GM12873 (cell line): Measurements from ENCODE around the gene SLC25A30.

Experiments
- TF ChIP-seq, protein P1 (sequence below): IDR thresholded peaks from 2 replicates; pipeline ENCODE4 v1.5.1; 2012; ENCODE audit warnings: low read depth, mild to moderate bottlenecking, moderate library complexity, low read length, control low read depth; ENCODE audit not compliant: insufficient read depth; ENCODE audit errors: missing control alignments

Gene SLC25A30

DNA sequence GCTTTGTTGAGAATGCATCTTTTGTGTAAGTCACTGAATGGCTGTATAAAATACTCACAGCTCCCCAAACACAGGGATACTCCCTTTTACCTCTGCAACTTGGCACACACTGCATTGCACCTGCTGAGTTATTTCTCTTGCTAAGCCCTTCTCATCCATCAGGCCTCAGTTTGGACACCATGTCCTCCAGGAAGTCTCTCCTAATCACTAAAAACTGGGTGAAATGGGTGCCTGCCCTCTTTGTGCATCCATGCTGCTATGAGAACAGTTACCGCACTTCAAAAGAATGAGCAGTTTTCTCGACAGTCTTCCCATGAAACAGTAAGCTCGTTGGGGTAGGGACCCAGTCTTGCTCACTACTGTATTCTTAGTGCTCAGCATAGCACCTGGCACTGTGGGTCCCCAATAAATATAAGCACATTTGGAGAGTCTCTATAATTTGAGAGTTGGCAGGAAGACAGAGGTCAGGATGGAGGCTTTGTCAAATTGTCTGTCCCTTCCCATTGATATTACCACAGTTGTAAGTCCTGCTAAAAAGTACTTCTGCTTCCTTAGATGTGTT lies 4.6 kb upstream of the SLC25A30 start:
- TF ChIP-seq, protein P1, sequence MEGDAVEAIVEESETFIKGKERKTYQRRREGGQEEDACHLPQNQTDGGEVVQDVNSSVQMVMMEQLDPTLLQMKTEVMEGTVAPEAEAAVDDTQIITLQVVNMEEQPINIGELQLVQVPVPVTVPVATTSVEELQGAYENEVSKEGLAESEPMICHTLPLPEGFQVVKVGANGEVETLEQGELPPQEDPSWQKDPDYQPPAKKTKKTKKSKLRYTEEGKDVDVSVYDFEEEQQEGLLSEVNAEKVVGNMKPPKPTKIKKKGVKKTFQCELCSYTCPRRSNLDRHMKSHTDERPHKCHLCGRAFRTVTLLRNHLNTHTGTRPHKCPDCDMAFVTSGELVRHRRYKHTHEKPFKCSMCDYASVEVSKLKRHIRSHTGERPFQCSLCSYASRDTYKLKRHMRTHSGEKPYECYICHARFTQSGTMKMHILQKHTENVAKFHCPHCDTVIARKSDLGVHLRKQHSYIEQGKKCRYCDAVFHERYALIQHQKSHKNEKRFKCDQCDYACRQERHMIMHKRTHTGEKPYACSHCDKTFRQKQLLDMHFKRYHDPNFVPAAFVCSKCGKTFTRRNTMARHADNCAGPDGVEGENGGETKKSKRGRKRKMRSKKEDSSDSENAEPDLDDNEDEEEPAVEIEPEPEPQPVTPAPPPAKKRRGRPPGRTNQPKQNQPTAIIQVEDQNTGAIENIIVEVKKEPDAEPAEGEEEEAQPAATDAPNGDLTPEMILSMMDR = no peak

DNA sequence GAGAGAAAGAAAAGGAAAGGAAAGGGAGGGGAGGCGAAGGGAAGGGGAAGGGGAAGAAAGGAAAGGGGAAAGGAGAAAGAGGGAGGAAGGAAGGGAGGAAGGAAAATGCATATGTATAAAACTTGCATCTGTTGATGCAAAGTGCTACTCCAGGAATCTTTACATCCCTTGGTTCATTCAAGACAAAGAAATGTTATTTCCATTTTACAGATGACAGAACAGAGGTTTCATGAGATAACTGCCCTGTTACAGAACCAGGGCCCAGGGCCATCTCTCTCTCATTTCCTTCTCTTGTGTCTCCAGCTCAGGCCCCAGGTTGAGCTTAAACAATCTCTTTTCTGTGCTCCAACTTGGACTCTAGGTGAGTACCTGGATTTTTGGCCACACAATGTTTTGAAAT lies 1.8 kb upstream of the SLC25A30 start:
- TF ChIP-seq, protein P1 = no peak

DNA sequence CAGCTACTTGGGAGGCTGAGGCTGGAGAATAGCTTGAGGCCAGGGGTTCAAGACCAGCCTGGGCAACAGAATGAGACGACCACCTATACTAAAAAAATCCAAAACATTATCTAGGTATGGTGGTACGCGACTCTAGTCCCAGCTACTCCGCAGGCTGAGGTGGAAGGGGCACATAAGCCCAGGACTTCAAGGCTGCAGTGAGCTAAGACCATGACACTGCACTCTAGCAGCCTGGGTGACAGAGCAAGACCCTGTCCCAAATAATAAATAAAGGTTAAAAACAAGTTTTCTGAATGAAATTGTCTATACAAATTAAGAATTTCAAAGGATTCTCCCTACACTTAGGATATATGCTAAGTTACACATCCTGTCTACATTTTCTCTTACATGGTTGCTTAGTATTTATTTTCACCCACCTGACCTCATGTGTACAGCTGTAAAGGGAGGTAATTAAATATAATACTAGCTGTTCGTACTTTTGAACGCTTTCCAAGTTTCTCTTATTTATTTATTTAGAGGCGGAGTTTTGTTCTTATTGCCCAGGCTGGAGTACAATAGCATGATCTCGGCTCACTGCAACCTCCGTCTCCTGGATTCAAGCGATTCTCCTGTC lies 1.6 kb downstream of the SLC25A30 start:
- TF ChIP-seq, protein P1 = no peak

DNA sequence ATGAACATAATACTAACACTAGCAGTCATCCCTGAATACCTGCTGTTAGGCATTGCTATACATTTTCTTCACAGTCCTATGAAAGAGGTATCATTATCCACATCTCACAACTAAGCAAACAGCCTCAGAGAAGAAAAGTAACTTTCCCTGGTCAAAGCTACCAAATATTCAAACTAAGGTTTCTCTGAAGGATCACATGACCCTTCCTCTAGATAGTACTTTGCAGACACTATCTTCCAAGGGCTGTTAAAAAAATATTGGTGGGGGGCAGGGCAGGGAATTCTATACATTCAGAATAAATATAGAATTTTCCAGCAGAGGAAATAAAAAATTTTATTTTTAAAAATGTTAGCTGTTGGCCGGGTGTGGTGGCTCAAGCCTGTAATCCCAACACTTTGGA lies 3.1 kb downstream of the SLC25A30 start:
- TF ChIP-seq, protein P1 = no peak

DNA sequence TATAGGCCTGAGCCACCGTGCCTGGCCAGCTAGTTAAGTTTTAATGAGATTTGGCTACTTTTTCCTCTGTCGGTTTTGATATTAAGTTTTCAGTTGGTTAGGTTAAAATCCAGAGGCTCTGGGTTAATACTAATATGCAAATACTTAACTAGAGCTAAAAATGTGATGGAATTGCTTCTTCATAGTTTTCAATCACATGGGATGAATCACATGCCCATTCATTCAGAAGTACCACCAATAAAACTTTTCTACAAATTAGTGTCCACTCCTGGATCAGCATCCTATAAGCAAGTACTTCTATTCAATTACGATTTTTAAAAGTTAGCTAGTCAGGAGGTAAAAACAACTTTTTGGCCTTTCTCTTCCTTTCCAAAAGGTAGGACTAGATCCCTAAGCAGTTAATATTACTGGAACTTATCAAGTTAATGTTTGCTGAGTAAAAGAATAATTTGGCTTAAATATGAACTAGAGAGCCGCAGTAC lies 4.3 kb downstream of the SLC25A30 start:
- TF ChIP-seq, protein P1 = no peak

DNA sequence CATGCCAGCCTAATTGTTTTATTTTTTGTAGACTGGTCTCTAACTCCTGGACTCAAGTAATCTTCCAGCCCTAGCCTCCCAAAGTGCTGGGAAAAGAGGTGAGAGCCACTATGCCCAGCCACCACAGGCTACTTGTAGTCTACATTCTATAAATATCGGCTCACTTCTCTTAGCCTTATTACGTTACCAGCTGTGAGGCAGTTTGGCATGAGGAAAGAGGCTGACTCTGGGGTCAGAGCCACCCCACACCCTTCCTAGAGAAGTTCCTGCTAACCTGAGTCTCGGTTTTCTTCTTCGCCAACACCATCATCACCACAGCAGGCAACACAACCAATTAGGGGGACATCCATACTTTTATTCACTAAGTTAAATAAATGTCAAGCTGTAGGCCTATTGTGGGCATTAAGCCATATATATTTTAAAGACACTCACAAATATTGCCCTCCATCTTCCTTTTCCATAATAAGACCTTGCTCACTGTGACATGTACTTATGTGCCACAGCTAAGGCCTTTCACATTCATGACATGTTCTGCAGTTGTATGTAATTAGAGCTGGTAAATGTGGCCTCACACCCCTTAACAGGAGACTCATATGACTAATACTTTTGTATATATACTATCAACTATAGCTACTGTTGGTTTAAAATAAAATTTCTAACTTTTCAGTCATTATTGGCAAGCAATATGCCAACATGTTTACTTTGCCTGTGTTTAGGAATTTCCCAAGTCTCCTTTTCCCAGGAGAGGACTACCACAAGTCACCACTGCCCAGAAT lies 5.7 kb downstream of the SLC25A30 start:
- TF ChIP-seq, protein P1 = no peak

DNA sequence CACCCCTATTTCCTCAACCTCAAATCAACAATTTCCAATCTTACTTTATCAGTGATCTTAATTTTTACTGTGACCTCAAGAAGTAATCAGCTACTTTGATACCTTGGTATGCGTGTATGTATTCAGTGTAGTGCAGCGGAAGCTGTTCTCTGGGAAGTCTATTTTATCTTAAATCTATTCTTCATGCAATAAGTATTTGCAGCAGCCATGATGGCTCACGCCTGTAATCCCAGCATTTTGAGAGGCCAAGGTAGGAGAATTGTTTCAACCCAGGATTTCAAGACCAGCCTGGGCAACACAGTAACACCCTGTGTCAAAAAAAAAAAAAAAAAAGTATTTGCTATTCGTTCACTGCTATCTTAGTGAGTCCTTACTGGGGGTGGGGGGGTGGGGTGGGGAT lies 6.5 kb downstream of the SLC25A30 start:
- TF ChIP-seq, protein P1 = no peak
